ENCODE results near the gene MAP3K7CL.

Gene MAP3K7CL

GRCh38 chr21:29201186-29201585 lies 70.7 kb downstream of the MAP3K7CL start:
- FAIRE-seq, result no peak

- no peak for FAIRE-seq
Measured at GRCh38 chr21:29205009-29205408, 74.6 kb downstream of the MAP3K7CL start.

GRCh38 chr21:29205988-29206387 lies 75.5 kb downstream of the MAP3K7CL start:
- FAIRE-seq, result no peak

GRCh38 chr21:29206445-29206844 lies 76.0 kb downstream of the MAP3K7CL start:
- no peak for FAIRE-seq

- FAIRE-seq, result no peak
Measured at GRCh38 chr21:29207201-29207600, 76.8 kb downstream of the MAP3K7CL start.

- no peak for FAIRE-seq
Measured at GRCh38 chr21:29208044-29208681, 77.7 kb downstream of the MAP3K7CL start.

- no peak for FAIRE-seq
Measured at GRCh38 chr21:29208682-29209059, 78.2 kb downstream of the MAP3K7CL start.

GRCh38 chr21:29209696-29210095 lies 79.3 kb downstream of the MAP3K7CL start:
- FAIRE-seq, result no peak

- no peak for FAIRE-seq
Measured at GRCh38 chr21:29211205-29211604, 80.8 kb downstream of the MAP3K7CL start.

GRCh38 chr21:29212446-29212845 lies 82.0 kb downstream of the MAP3K7CL start:
- no peak for FAIRE-seq

- no peak for FAIRE-seq
Measured at GRCh38 chr21:29213513-29214385, 83.3 kb downstream of the MAP3K7CL start.

- FAIRE-seq, result no peak
Measured at GRCh38 chr21:29215709-29216108, 85.3 kb downstream of the MAP3K7CL start.

GRCh38 chr21:29217818-29218291 lies 87.4 kb downstream of the MAP3K7CL start:
- FAIRE-seq, result no peak

- no peak for FAIRE-seq
Measured at GRCh38 chr21:29218749-29219148, 88.3 kb downstream of the MAP3K7CL start.

GRCh38 chr21:29219165-29219770 lies 88.8 kb downstream of the MAP3K7CL start:
- FAIRE-seq, result no peak

- no peak for FAIRE-seq
Measured at GRCh38 chr21:29221253-29221744, 90.9 kb downstream of the MAP3K7CL start.

- FAIRE-seq, result no peak
Measured at GRCh38 chr21:29224006-29224405, 93.6 kb downstream of the MAP3K7CL start.

Data from islet of Langerhans (tissue), 1 donor.